CD14-positive monocyte (primary cell): Measurements from ENCODE around the gene ERCC3. TPM values are rescaled to one million over a fixed set of nuclear protein-coding genes. Genes with fewer than 3 reads are reported as not detected.

ENCODE experiments used
- DNase-seq, 3 donors: peaks; one replicate each; pipeline ENCODE4 v3.0.0-alpha.2; 2011 to 2022
- H2AFZ ChIP-seq: 2 replicates; pipeline ENCODE4 v1.6.0; 2012; ENCODE audit warnings: mild to moderate bottlenecking, low read depth, low read length, inconsistent platforms; ENCODE audit not compliant: insufficient read depth, poor library complexity, severe bottlenecking
- H3K27ac ChIP-seq, 2 donors: 1 replicate in 1 of 2; 2 replicates in 1 of 2; pipeline ENCODE4 v1.5.1; 2012 to 2013; ENCODE audit warnings: low read length in 2 of 2, control low read depth in 1 of 2, inconsistent platforms in 1 of 2, low read depth in 1 of 2, mild to moderate bottlenecking in 1 of 2
- H3K27me3 ChIP-seq, 2 donors: one replicate each; pipeline versions ENCODE4 v1.6.0 to v1.6.1; 2011 to 2013; ENCODE audit warnings: low read length in 2 of 2; ENCODE audit not compliant: control insufficient read depth in 2 of 2, insufficient read depth in 2 of 2
- H3K36me3 ChIP-seq, 2 donors: replicated peaks in 1 of 2; 1 replicate in 1 of 2; 2 replicates in 1 of 2; pipeline versions ENCODE4 v1.5.1 to v1.6.1; 2012 to 2013; ENCODE audit warnings: low read length in 2 of 2, control low read depth in 1 of 2, inconsistent platforms in 1 of 2, mild to moderate bottlenecking in 1 of 2; ENCODE audit not compliant: insufficient read depth in 2 of 2, control insufficient read depth in 1 of 2
- H3K4me1 ChIP-seq, 2 donors: 1 replicate in 1 of 2; 2 replicates in 1 of 2; pipeline versions ENCODE4 v1.5.1 to v1.6.1; 2012 to 2013; ENCODE audit warnings: low read length in 2 of 2, control low read depth in 1 of 2, inconsistent platforms in 1 of 2, mild to moderate bottlenecking in 1 of 2, moderate library complexity in 1 of 2; ENCODE audit not compliant: insufficient read depth in 2 of 2, control insufficient read depth in 1 of 2
- H3K4me2 ChIP-seq: replicated peaks from 2 replicates; pipeline ENCODE3; 2012; ENCODE audit warnings: low read length, moderate library complexity, mild to moderate bottlenecking; ENCODE audit not compliant: poor library complexity, severe bottlenecking; ENCODE audit errors: extremely low read depth
- H3K4me3 ChIP-seq, 3 experiments: fragments of 200-600 bp in 1 of 3; sonication (generic) in 1 of 3; replicated peaks in 1 of 3; 1 replicate in 2 of 3; 2 replicates in 1 of 3; pipeline ENCODE4 v1.5.1; 2011 to 2013; ENCODE audit warnings: low read length in 3 of 3, mild to moderate bottlenecking in 3 of 3, control low read depth in 2 of 3, low read depth in 2 of 3, inconsistent platforms in 1 of 3, moderate library complexity in 1 of 3
- H3K79me2 ChIP-seq: 2 replicates; pipeline ENCODE4 v1.6.0; 2012; ENCODE audit warnings: mild to moderate bottlenecking, control low read depth, inconsistent platforms, low read length, moderate library complexity; ENCODE audit not compliant: insufficient read depth
- H3K9ac ChIP-seq: 2 replicates; pipeline ENCODE4 v1.6.0; 2017; ENCODE audit warnings: low read length, mild to moderate bottlenecking; ENCODE audit not compliant: insufficient read depth, poor library complexity, severe bottlenecking
- H3K9me3 ChIP-seq, 2 donors: replicated peaks in 1 of 2; 1 replicate in 1 of 2; 2 replicates in 1 of 2; pipeline versions ENCODE4 v1.5.1 to v1.6.1; 2012 to 2013; ENCODE audit warnings: low read length in 2 of 2, control low read depth in 1 of 2; ENCODE audit not compliant: control insufficient read depth in 1 of 2, insufficient read depth in 1 of 2
- H4K20me1 ChIP-seq: 2 replicates; pipeline ENCODE4 v1.6.0; 2012; ENCODE audit warnings: mild to moderate bottlenecking, low read length, control low read depth, moderate library complexity; ENCODE audit not compliant: insufficient read depth
- H3K27ac Mint-ChIP-seq, 7 donors: one replicate each; pipeline ENCODE4 v1.8.0; 2020; ENCODE audit warnings: mild to moderate bottlenecking in 7 of 7, mixed read lengths in 7 of 7, moderate library complexity in 6 of 7, inconsistent platforms in 2 of 7
- H3K27me3 Mint-ChIP-seq, 3 donors: one replicate each; pipeline ENCODE4 v1.8.0; 2021 to 2022; ENCODE audit warnings: low read depth in 3 of 3, mild to moderate bottlenecking in 3 of 3, mixed read lengths in 3 of 3, moderate library complexity in 3 of 3, inconsistent platforms in 1 of 3
- H3K36me3 Mint-ChIP-seq, 2 donors: one replicate each; pipeline ENCODE4 v1.8.0; 2020; ENCODE audit warnings: mixed read lengths in 2 of 2, inconsistent platforms in 1 of 2, mild to moderate bottlenecking in 1 of 2
- H3K4me1 Mint-ChIP-seq: one replicate; pipeline ENCODE4 v1.8.0; 2020; ENCODE audit warnings: mild to moderate bottlenecking, mixed read lengths
- H3K4me3 Mint-ChIP-seq, 2 donors: one replicate each; pipeline ENCODE4 v1.8.0; 2020; ENCODE audit warnings: mild to moderate bottlenecking in 2 of 2, mixed read lengths in 2 of 2, moderate library complexity in 1 of 2
- H3K9me3 Mint-ChIP-seq, 7 donors: one replicate each; pipeline ENCODE4 v1.8.0; 2020 to 2022; ENCODE audit warnings: mixed read lengths in 7 of 7, mild to moderate bottlenecking in 6 of 7, moderate library complexity in 6 of 7, inconsistent platforms in 2 of 7
- WGBS: methylation state at CpG from one replicate; pipeline ENCODE4 v1.1.5; 2013; ENCODE audit warnings: missing lambda C conversion rate; ENCODE audit not compliant: insufficient coverage; 5-methylcytosine and 5-hydroxymethylcytosine counted together
- intact Hi-C, 2 donors: fragments of 100-400 bp; cut with micrococcal nuclease; formaldehyde crosslinking; loops; one replicate each; pipeline versions ENCODE4 v1.15.0 to v1.15.1; 2023
- polyA plus RNA-seq, 3 donors: library from polyadenylated mRNA; depleted of rRNA in 1 of 3; unstranded in 2 of 3; stranded (reverse) in 1 of 3; fragments of 300-500 nt in 2 of 3; fragments of >200 nt in 1 of 3; fragmentation: Illumina TruSeq in 2 of 3; gene quantifications; 1 replicate in 2 of 3; 2 replicates in 1 of 3; pipeline ENCODE4 v1.2.3, GENCODE V29; 2012 to 2021
- TF ChIP-seq, protein P1 (sequence below): fragments of 200-600 bp; IDR thresholded peaks from one replicate; pipeline ENCODE4 v1.8.0; 2022; ENCODE audit warnings: antibody characterized with exemption, mild to moderate bottlenecking

ERCC3 gene
- polyA plus RNA-seq, 3 donors, result 13.2 to 49.7 (median 16.9) TPM

DNA sequence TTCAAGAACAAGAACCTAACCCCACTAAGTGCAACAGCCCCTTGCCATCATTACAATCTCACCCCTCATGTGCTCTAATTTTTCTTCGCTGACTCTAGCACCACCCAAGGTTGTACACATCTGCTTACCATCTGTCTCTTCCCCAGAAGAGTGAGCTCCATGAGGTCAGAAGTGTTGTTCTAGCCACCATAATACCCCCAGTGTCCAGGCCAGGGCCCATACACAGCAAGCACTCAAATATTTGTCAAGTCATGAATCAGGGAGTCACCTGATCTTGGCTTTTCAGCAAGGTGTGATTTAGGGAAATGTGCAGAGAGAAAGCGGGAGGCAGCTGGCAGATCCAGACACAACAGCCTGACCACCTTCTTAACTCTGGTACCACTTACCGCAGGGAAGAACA is 5.7 kb downstream of the ERCC3 start:
- no CpG with 5 or more reads among the region's 3 CpGs for WGBS
- no peak for DNase-seq
- H3K36me3 Mint-ChIP-seq, result peaks cover 85 to 91% of the 10 kb centered on the region in 2 donors
- Histone ChIP-seq H3K4me1 (peaks cover 3 to 8% of the 10 kb centered on the region in 2 donors), H3K79me2 (peaks cover 22% of the 10 kb centered on the region), H3K9me3 (no peaks in the 10 kb centered on the region), H3K4me3 (no peak overlapping the region), H4K20me1 (no peaks in the 10 kb centered on the region), H3K36me3 (peaks cover 82 to 96% of the 10 kb centered on the region in 2 donors), H3K27ac (no peak overlapping the region), H3K27me3 (no peaks in the 10 kb centered on the region), H3K9ac (no peak overlapping the region), H3K4me2 (no peak overlapping the region), H2AFZ (no peak overlapping the region)
- H3K4me1 Mint-ChIP-seq, result peaks cover 9% of the 10 kb centered on the region
- peaks cover 0 to 8% (median 0%) of the 10 kb centered on the region in 7 donors for H3K9me3 Mint-ChIP-seq
- no peak overlapping the region for H3K4me3 Mint-ChIP-seq
- H3K27ac Mint-ChIP-seq, result peak overlapping the region in 3 of 7 donors; percentile 3 to 35 (median 10)
- intact Hi-C loops, result no loop called here
- TF ChIP-seq, protein P1, sequence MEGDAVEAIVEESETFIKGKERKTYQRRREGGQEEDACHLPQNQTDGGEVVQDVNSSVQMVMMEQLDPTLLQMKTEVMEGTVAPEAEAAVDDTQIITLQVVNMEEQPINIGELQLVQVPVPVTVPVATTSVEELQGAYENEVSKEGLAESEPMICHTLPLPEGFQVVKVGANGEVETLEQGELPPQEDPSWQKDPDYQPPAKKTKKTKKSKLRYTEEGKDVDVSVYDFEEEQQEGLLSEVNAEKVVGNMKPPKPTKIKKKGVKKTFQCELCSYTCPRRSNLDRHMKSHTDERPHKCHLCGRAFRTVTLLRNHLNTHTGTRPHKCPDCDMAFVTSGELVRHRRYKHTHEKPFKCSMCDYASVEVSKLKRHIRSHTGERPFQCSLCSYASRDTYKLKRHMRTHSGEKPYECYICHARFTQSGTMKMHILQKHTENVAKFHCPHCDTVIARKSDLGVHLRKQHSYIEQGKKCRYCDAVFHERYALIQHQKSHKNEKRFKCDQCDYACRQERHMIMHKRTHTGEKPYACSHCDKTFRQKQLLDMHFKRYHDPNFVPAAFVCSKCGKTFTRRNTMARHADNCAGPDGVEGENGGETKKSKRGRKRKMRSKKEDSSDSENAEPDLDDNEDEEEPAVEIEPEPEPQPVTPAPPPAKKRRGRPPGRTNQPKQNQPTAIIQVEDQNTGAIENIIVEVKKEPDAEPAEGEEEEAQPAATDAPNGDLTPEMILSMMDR, result no peak
- peaks cover 0 to 1% (median 0%) of the 10 kb centered on the region in 3 donors for H3K27me3 Mint-ChIP-seq

- no peak overlapping the region for H2AFZ ChIP-seq
- H3K79me2 ChIP-seq, result peaks cover 22% of the 10 kb centered on the region
- peaks cover 0 to 3% (median 0%) of the 10 kb centered on the region in 3 donors for H3K27me3 Mint-ChIP-seq
- intact Hi-C loops, result no loop called here
- H3K27me3 ChIP-seq, result no peaks in the 10 kb centered on the region
- H3K9me3 ChIP-seq, result no peaks in the 10 kb centered on the region
- peak overlapping the region in 1 of 7 donors; percentile 43 for H3K27ac Mint-ChIP-seq
- DNase-seq, result no peak
- no peak overlapping the region for H3K27ac ChIP-seq
- peaks cover 12 to 13% of the 10 kb centered on the region in 2 donors for H3K4me1 ChIP-seq
- no peak overlapping the region for H3K4me3 ChIP-seq
- TF ChIP-seq, protein P1, result no peak
- H3K9ac ChIP-seq, result no peak overlapping the region
- peaks cover 78 to 99% of the 10 kb centered on the region in 2 donors for H3K36me3 ChIP-seq
- H4K20me1 ChIP-seq, result no peaks in the 10 kb centered on the region
- H3K9me3 Mint-ChIP-seq, result peaks cover 0 to 8% (median 0%) of the 10 kb centered on the region in 7 donors
- peaks cover 83 to 99% of the 10 kb centered on the region in 2 donors for H3K36me3 Mint-ChIP-seq
- WGBS, result no CpG with 5 or more reads among the region's 2 CpGs
- no peak overlapping the region for H3K4me3 Mint-ChIP-seq
- H3K4me1 Mint-ChIP-seq, result peaks cover 15% of the 10 kb centered on the region
- H3K4me2 ChIP-seq, result no peak overlapping the region
Measured at GRCh38 chr2:127283275-127283674, 10.7 kb downstream of the ERCC3 start.
